OCI-LY7 (cell line): ENCODE measurements around the gene CORO7.

Source experiments
- CTCF ChIP-seq: fragments of 200-600 bp; sonication (generic); conservative IDR thresholded peaks from 2 replicates; pipeline ENCODE4 v1.5.1; 2014; ENCODE audit warnings: mild to moderate bottlenecking, antibody characterized with exemption, low read length, moderate library complexity, mixed read lengths
- EZH2phosphoT487 ChIP-seq: fragments of 200-600 bp; sonication (generic); IDR thresholded peaks from 2 replicates; pipeline ENCODE4 v1.6.1; 2018; ENCODE audit warnings: low read depth, borderline replicate concordance, mild to moderate bottlenecking, mixed run types, antibody characterized with exemption, low read length, moderate library complexity, mixed read lengths

GRCh38 chr16:4351880-4352279 is 64.5 kb downstream of the CORO7 start:
- no peak for TF ChIP-seq CTCF
- TF ChIP-seq EZH2phosphoT487: no peak
